Body of pancreas (tissue), 4 donors: Measurements from ENCODE around the gene PSORS1C1.

Experiments
- POLR2A ChIP-seq, 3 donors: fragments of 450-650 bp; IDR thresholded peaks; one replicate each; pipeline ENCODE4 v1.6.1; 2016; ENCODE audit warnings: antibody characterized with exemption in 3 of 3, mild to moderate bottlenecking in 2 of 3
- TF ChIP-seq, protein P1 (sequence below), 7 experiments: fragments of 450-650 bp in 4 of 7; fragments of 200-600 bp in 3 of 7; sonication (generic) in 3 of 7; IDR thresholded peaks; one replicate each; pipeline ENCODE4 v1.5.1; 2016 to 2019; ENCODE audit warnings: antibody characterized with exemption in 7 of 7

GRCh38 chr6:31086788-31087440 is 27.7 kb upstream of the PSORS1C1 start:
- TF ChIP-seq, protein P1, sequence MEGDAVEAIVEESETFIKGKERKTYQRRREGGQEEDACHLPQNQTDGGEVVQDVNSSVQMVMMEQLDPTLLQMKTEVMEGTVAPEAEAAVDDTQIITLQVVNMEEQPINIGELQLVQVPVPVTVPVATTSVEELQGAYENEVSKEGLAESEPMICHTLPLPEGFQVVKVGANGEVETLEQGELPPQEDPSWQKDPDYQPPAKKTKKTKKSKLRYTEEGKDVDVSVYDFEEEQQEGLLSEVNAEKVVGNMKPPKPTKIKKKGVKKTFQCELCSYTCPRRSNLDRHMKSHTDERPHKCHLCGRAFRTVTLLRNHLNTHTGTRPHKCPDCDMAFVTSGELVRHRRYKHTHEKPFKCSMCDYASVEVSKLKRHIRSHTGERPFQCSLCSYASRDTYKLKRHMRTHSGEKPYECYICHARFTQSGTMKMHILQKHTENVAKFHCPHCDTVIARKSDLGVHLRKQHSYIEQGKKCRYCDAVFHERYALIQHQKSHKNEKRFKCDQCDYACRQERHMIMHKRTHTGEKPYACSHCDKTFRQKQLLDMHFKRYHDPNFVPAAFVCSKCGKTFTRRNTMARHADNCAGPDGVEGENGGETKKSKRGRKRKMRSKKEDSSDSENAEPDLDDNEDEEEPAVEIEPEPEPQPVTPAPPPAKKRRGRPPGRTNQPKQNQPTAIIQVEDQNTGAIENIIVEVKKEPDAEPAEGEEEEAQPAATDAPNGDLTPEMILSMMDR (IDR thresholded peaks at IDR 0.05): no peak
- TF ChIP-seq POLR2A (IDR thresholded peaks at IDR 0.05): no peak
